ENCODE data around the gene KCTD21.

KCTD21 gene

GRCh38 chr11:78160557-78160956, 27.9 kb downstream of the KCTD21 start:
- Histone ChIP-seq H3K79me2 (ENCODE audit: insufficient read depth, low read length) (no peaks in the 10 kb centered on the region), H3K9me3 (ENCODE audit: insufficient read depth, low read length) (no peaks in the 10 kb centered on the region), H3K9me2 (replicated peaks; ENCODE audit: insufficient read depth, low read length) (no peaks in the 10 kb centered on the region), H3F3A (ENCODE audit: insufficient read depth) (no peaks in the 10 kb centered on the region), H2AFZ (ENCODE audit: low read depth, low read length, severe bottlenecking) (no peak overlapping the region), H4K20me1 (ENCODE audit: low read depth, low read length) (no peaks in the 10 kb centered on the region), H3K36me3 (ENCODE audit: low read length) (no peaks in the 10 kb centered on the region), H3K27me3 (ENCODE audit: low read length) (no peaks in the 10 kb centered on the region), H3K27ac (ENCODE audit: low read depth, low read length) (no peak overlapping the region), H3K4me2 (ENCODE audit: low read depth, low read length, poor library complexity, severe bottlenecking) (no peak overlapping the region), H3K9ac (ENCODE audit: low read length) (no peak overlapping the region), H3K4me3 (ENCODE audit: insufficient read depth, low read length, poor library complexity, severe bottlenecking) (no peak overlapping the region)
- TF ChIP-seq EZH2phosphoT487 (conservative IDR thresholded peaks at IDR 0.05; ENCODE audit: low read length) = no peak
- no peak for TF ChIP-seq CTCF (IDR thresholded peaks at IDR 0.05; ENCODE audit: insufficient read depth, low read length, poor library complexity, severe bottlenecking)

GRCh38 chr11:78158987-78159652, 29.3 kb downstream of the KCTD21 start:
- Histone ChIP-seq H3K79me2 (ENCODE audit: insufficient read depth, low read length) (no peaks in the 10 kb centered on the region), H3K4me2 (ENCODE audit: low read depth, low read length, poor library complexity, severe bottlenecking) (no peak overlapping the region), H4K20me1 (ENCODE audit: low read depth, low read length) (no peaks in the 10 kb centered on the region), H3K36me3 (ENCODE audit: low read length) (no peaks in the 10 kb centered on the region), H3F3A (ENCODE audit: insufficient read depth) (no peaks in the 10 kb centered on the region), H3K9ac (ENCODE audit: low read length) (no peak overlapping the region), H3K9me3 (ENCODE audit: insufficient read depth, low read length) (no peaks in the 10 kb centered on the region), H3K4me3 (ENCODE audit: insufficient read depth, low read length, poor library complexity, severe bottlenecking) (no peak overlapping the region), H3K27me3 (ENCODE audit: low read length) (no peaks in the 10 kb centered on the region), H3K27ac (ENCODE audit: low read depth, low read length) (no peak overlapping the region), H2AFZ (ENCODE audit: low read depth, low read length, severe bottlenecking) (no peak overlapping the region), H3K9me2 (replicated peaks; ENCODE audit: insufficient read depth, low read length) (no peaks in the 10 kb centered on the region)
- no peak for TF ChIP-seq EZH2phosphoT487 (conservative IDR thresholded peaks at IDR 0.05; ENCODE audit: low read length)
- TF ChIP-seq CTCF (IDR thresholded peaks at IDR 0.05; ENCODE audit: insufficient read depth, low read length, poor library complexity, severe bottlenecking) = no peak

GRCh38 chr11:78156127-78156844, 32.1 kb downstream of the KCTD21 start:
- Histone ChIP-seq H3K9me2 (replicated peaks; ENCODE audit: insufficient read depth, low read length) (no peaks in the 10 kb centered on the region), H2AFZ (ENCODE audit: low read depth, low read length, severe bottlenecking) (no peak overlapping the region), H3K4me2 (ENCODE audit: low read depth, low read length, poor library complexity, severe bottlenecking) (no peak overlapping the region), H3K27ac (ENCODE audit: low read depth, low read length) (no peak overlapping the region), H4K20me1 (ENCODE audit: low read depth, low read length) (no peaks in the 10 kb centered on the region), H3F3A (ENCODE audit: insufficient read depth) (no peaks in the 10 kb centered on the region), H3K9me3 (ENCODE audit: insufficient read depth, low read length) (no peaks in the 10 kb centered on the region), H3K4me3 (ENCODE audit: insufficient read depth, low read length, poor library complexity, severe bottlenecking) (no peak overlapping the region), H3K79me2 (ENCODE audit: insufficient read depth, low read length) (no peaks in the 10 kb centered on the region), H3K27me3 (ENCODE audit: low read length) (no peaks in the 10 kb centered on the region), H3K9ac (ENCODE audit: low read length) (no peak overlapping the region), H3K36me3 (ENCODE audit: low read length) (no peaks in the 10 kb centered on the region)
- TF ChIP-seq EZH2phosphoT487 (conservative IDR thresholded peaks at IDR 0.05; ENCODE audit: low read length) (no peak), CTCF (IDR thresholded peaks at IDR 0.05; ENCODE audit: insufficient read depth, low read length, poor library complexity, severe bottlenecking) (no peak)
